Fibroblast of the aortic adventitia (primary cell): Measurements from ENCODE around the gene TMEM235. TPM values are rescaled to one million over a fixed set of nuclear protein-coding genes. Genes with fewer than 3 reads are reported as not detected.

Source experiments
- DNase-seq: peaks from one replicate; pipeline ENCODE4 v3.0.0-alpha.2; 2010; ENCODE audit warnings: low read depth
- H3K4me3 ChIP-seq: 2 replicates; pipeline ENCODE4 v1.5.1; 2011; ENCODE audit warnings: low read depth, mild to moderate bottlenecking, control low read depth, low read length, moderate library complexity
- total RNA-seq: library from RNA; depleted of rRNA; stranded (reverse); fragments of >200 nt; gene quantifications from 2 replicates; pipeline ENCODE4 v1.2.3, GENCODE V29; 2012; ENCODE audit warnings: low replicate concordance
- TF ChIP-seq, protein P1 (sequence below): IDR thresholded peaks from 2 replicates; pipeline ENCODE4 v1.5.1; 2011; ENCODE audit warnings: mild to moderate bottlenecking, low read length, control low read depth, inconsistent platforms; ENCODE audit not compliant: insufficient read depth

TMEM235 gene
- total RNA-seq, 1 donor, result not detected

DNA sequence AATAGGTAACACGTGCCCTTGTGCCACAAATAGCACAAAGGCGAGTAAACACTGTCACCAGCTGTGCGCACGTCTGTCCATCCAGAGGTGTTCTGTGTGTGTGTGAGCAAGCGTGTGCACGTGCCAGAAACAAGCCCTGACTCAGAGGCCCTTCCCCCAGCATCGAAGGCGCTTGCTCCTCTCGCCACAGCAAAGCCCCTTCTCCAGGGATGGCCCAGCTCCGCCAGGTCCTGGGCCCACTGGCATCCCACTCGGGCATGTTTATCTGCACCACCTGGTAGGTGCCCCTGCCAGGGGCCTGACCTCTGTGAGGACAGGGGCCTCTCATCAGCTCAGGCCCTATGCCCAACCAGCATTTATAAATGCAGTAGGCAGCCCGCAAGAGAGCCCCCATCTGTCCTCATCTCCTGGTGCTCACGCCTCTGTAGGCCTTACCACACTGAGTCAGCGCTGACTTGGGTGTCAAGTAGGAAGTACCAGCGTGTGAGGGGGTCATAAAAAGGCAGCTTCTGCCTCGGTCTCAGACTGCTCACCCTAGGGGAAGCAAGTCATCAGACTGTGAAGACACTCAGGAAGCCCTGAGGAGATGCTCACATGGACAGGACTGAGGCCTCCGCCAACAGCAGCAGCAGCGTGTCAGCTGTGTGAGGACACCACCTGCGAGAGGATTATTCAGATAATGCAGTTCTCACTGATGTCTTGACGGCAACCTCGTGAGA lies 10.8 kb downstream of the TMEM235 start:
- no peak overlapping the region for H3K4me3 ChIP-seq
- TF ChIP-seq, protein P1, sequence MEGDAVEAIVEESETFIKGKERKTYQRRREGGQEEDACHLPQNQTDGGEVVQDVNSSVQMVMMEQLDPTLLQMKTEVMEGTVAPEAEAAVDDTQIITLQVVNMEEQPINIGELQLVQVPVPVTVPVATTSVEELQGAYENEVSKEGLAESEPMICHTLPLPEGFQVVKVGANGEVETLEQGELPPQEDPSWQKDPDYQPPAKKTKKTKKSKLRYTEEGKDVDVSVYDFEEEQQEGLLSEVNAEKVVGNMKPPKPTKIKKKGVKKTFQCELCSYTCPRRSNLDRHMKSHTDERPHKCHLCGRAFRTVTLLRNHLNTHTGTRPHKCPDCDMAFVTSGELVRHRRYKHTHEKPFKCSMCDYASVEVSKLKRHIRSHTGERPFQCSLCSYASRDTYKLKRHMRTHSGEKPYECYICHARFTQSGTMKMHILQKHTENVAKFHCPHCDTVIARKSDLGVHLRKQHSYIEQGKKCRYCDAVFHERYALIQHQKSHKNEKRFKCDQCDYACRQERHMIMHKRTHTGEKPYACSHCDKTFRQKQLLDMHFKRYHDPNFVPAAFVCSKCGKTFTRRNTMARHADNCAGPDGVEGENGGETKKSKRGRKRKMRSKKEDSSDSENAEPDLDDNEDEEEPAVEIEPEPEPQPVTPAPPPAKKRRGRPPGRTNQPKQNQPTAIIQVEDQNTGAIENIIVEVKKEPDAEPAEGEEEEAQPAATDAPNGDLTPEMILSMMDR, result no peak
- no peak for DNase-seq

DNA sequence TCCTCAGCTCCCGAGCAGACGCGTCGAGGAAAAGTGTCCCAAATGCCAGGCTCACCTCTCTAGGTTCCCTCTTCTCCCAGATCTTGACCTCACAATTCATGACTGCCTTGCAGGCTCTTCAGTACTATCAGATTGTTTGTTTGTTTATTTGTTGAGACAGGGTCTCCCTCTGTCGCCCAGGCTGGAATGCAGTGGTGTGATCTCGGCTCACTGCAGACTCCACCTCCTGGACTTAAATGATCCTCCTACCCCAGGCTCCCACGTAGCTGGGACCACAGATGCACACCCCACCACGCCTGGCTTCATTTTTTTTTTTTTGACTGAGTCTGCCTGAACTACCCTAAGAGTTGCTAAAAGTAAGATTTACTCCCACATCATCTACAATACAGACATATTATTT lies 15.9 kb downstream of the TMEM235 start:
- TF ChIP-seq, protein P1, result no peak
- DNase-seq, result no peak
- no peak overlapping the region for H3K4me3 ChIP-seq

DNA sequence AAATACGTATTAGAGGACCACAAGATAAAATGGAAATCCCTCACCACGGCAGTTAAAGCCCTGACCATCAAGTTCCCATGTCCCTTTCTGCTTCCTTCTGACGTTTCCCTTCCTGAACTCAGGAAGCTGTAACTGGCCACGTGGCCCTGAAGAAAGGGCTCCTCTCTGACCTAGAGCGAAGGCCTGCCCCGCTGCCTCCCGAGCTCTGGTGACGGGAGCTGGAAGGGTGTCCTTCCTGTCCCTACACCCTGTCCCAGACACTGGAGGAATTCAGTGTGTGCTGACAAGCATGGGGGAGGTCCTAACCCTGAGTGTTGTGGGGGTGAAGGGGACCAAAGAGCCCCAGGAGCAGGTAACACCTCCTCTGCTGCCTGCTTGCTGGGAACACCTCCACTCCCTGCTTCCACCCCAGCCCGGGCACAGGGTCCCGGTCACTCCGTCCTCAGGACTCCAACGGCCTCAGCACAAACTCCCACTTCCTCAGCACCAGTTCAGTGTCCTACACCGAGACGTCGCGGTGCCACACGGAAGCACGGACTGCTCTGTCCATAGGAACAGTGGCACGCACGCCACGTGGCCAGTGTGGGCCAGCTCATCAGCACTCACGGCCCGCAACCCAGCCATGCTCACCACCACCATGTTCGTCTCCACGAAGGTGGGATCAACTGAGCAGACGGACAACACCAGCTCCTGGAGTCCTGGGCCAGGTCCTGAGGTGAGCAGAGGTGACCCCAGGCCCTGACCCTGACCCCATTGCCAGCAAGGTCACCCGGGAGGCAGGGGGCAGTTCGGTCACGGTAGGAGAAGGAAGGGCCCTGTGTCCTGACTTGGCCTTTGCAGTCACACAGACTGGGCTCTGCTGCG lies 16.9 kb downstream of the TMEM235 start:
- no peak for DNase-seq
- TF ChIP-seq, protein P1, result no peak

DNA sequence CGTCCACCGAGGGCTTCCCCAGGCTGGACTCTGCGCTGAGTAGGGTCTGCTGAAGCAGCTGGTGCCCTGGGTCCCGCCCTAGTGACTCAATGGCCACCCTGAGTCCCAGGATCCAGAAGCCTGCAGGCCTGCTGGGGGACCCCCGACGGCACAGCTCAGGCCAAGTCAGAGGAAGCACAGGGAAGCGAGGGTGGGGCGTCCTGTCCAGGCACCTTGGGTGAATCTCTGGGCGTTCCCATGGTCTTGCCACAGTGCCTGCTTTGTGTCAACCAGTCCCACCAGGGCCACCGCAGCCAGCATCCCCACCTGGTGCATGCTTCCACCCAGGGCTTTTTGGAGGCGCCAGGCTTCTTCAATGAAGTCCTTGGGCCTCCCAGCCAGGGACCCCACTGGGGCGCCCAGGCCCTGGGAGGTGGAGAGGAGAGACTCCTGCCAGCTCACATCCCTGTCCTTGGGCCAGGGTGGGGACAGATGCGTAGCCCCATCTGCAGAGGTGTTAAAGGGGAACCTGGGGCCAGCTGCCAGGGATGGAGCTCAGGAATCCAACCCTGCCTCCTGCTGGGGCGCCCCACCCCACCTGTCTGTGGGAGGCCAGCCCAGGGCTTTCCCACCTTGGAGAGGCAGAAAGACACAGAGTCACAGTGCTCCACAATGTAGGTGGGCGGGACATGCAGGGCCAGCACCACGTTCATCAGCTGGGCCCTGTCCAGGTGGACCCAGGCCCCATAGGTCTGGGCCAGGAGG lies 17.8 kb downstream of the TMEM235 start:
- DNase-seq, result no peak
- TF ChIP-seq, protein P1, result no peak
- no peak overlapping the region for H3K4me3 ChIP-seq

More for the DNA sequence above, 16.9 kb downstream of the TMEM235 start:
- H3K4me3 ChIP-seq, result no peak overlapping the region

DNA sequence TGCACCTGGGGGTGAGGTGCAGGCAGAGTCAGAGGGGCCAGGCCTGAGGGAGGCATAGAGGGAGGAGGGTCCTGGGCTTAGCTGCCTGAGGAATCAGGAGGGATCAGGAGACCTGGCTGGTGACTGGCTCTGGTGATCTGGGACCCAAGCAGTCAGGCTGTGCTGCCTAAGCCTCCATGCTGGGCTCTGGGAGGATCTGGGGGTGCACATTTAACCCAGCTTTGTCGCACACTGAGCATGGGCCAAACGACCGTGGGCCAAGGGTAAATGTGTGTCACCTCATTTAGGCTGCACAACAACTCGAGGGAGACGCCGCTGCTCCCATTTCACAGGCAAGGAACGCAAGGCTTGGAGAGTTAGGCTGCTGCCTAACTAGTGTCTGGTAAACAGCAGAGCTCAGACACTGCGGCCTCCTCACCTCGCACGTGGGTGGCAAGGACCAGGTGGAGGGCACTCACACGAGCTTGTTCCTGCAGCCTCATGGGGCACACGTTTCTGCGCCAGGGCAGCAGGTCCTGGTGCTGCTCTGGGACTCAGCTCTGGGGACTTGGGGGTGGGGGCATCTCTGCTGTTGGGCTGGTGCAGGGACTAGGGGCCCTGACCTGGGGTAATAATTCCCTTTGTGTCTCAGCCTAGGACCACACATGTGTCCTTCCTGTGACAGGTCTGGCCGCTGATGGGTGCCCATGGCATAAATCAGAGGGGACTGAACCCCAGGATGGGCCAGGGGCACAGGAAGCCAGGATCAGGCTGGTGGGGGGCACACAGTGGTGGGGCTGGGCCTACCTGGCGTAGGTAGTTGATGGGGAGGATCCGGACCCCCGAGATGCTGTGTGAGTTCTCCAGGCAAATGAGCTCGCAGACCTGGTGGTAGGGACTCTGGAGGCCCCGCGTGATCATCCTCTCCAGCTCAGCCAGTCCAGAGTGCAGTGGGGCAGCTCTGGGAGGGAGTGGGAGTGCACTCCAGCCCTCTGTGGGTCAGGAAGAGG lies 18.7 kb downstream of the TMEM235 start:
- no peak for DNase-seq
- TF ChIP-seq, protein P1, result no peak
- H3K4me3 ChIP-seq, result no peak overlapping the region
